Activated effector memory CD4-positive, alpha-beta T cell treated with anti-CD3 and anti-CD28 coated beads, Interleukin-2, amount 50 U/mL, for 16 hours (primary cell): Measurements from ENCODE around the gene SNX32.
"Not testable (repeated sequence)": the region's sequence is repeated elsewhere in the genome, so short reads cannot be mapped to it uniquely, and the experiment has no call there.

ENCODE experiments used
- DNase-seq: peaks from one replicate; pipeline ENCODE4 v3.0.0-alpha.2; 2020

The SNX32 gene

GRCh38 chr11:65829459-65829858 is 4.3 kb upstream of the SNX32 start:
- DNase-seq = no peak

GRCh38 chr11:65832231-65832630 is 1.5 kb upstream of the SNX32 start:
- DNase-seq = not testable (repeated sequence)

GRCh38 chr11:65834202-65834601 is 439 bp downstream of the SNX32 start:
- DNase-seq = no peak

GRCh38 chr11:65842144-65842543 is 8.4 kb downstream of the SNX32 start:
- DNase-seq = no peak

- no peak for DNase-seq
These were observed 10.0 kb downstream of the SNX32 start for GRCh38 chr11:65843811-65844210.

- DNase-seq = no peak
These were observed 10.6 kb downstream of the SNX32 start for GRCh38 chr11:65844231-65844872.

GRCh38 chr11:65847746-65848145 is 14.0 kb downstream of the SNX32 start:
- no peak for DNase-seq

GRCh38 chr11:65848693-65849092 is 14.9 kb downstream of the SNX32 start:
- DNase-seq = not testable (repeated sequence)

- DNase-seq = no peak
These were observed 15.6 kb downstream of the SNX32 start for GRCh38 chr11:65849366-65849765.

- DNase-seq = no peak
These were observed 16.0 kb downstream of the SNX32 start for GRCh38 chr11:65849771-65850216.

GRCh38 chr11:65850217-65851082 is 16.7 kb downstream of the SNX32 start:
- no peak for DNase-seq

- DNase-seq = no peak
These were observed 17.4 kb downstream of the SNX32 start for GRCh38 chr11:65851083-65851579.

GRCh38 chr11:65851811-65852507 is 18.2 kb downstream of the SNX32 start:
- no peak for DNase-seq

- peak; percentile 55 for DNase-seq
These were observed 18.9 kb downstream of the SNX32 start for GRCh38 chr11:65852508-65853245.

- DNase-seq = peak; percentile 58
These were observed 19.6 kb downstream of the SNX32 start for GRCh38 chr11:65853246-65853979.

GRCh38 chr11:65854161-65854592 is 20.4 kb downstream of the SNX32 start:
- peak; percentile 43 for DNase-seq

GRCh38 chr11:65854852-65855837 is 21.4 kb downstream of the SNX32 start:
- DNase-seq = peak; percentile 61

- peak; percentile 56 for DNase-seq
These were observed 22.2 kb downstream of the SNX32 start for GRCh38 chr11:65855927-65856363.

- peak; percentile 95 for DNase-seq
These were observed 23.1 kb downstream of the SNX32 start for GRCh38 chr11:65856689-65857499.

- DNase-seq = peak; percentile 87
These were observed 23.7 kb downstream of the SNX32 start for GRCh38 chr11:65857500-65857852.
